Body of pancreas (tissue), 4 donors: ENCODE results near the gene BCR. TPM values are rescaled to one million over a fixed set of nuclear protein-coding genes. Genes with fewer than 3 reads are reported as not detected.

ENCODE experiments used
- ATAC-seq: fragments of 150-250 bp; one replicate; pipeline ENCODE4 v1.9.1; 2016
- DNase-seq, 4 donors: peaks; one replicate each; pipeline ENCODE4 v3.0.0-alpha.2; 2019
- H3K27ac ChIP-seq, 4 donors: fragments of 200-600 bp; sonication (generic); 1 replicate in 3 of 4; 2 replicates in 1 of 4; pipeline versions ENCODE4 v1.5.1 to v1.6.1; 2016 to 2019; ENCODE audit warnings: mild to moderate bottlenecking in 1 of 4, mixed read lengths in 1 of 4, moderate library complexity in 1 of 4
- H3K27me3 ChIP-seq, 2 donors: fragments of 200-600 bp; sonication (generic); one replicate each; pipeline ENCODE4 v1.6.0; 2016; ENCODE audit warnings: mild to moderate bottlenecking in 1 of 2
- H3K36me3 ChIP-seq, 2 donors: fragments of 200-600 bp; sonication (generic); replicated peaks in 1 of 2; 2 replicates each; pipeline ENCODE4 v1.5.1; 2016; ENCODE audit warnings: low read depth in 2 of 2; ENCODE audit not compliant: insufficient read depth in 1 of 2
- H3K4me1 ChIP-seq: fragments of 200-600 bp; sonication (generic); one replicate; pipeline ENCODE4 v1.6.0; 2016
- H3K4me3 ChIP-seq, 2 donors: fragments of 200-600 bp; sonication (generic); 1 replicate in 1 of 2; 2 replicates in 1 of 2; pipeline ENCODE4 v1.5.1; 2016 to 2019
- H3K9me3 ChIP-seq, 3 donors: fragments of 200-600 bp; sonication (generic); 1 replicate in 2 of 3; 2 replicates in 1 of 3; pipeline ENCODE4 v1.5.1; 2016
- CTCF ChIP-seq, 7 experiments: fragments of 450-650 bp in 4 of 7; fragments of 200-600 bp in 3 of 7; sonication (generic) in 3 of 7; IDR thresholded peaks; one replicate each; pipeline ENCODE4 v1.5.1; 2016 to 2019; ENCODE audit warnings: antibody characterized with exemption in 7 of 7
- POLR2A ChIP-seq, 3 donors: fragments of 450-650 bp; IDR thresholded peaks; one replicate each; pipeline ENCODE4 v1.6.1; 2016; ENCODE audit warnings: antibody characterized with exemption in 3 of 3, mild to moderate bottlenecking in 2 of 3
- WGBS, 2 donors: methylation state at CpG; one replicate each; pipeline ENCODE4 v1.1.5; 2017; 5-methylcytosine and 5-hydroxymethylcytosine counted together
- intact Hi-C: fragments of 100-400 bp; cut with DNase I; formaldehyde crosslinking; loops from one replicate; pipeline ENCODE4 v1.15.1; 2023
- total RNA-seq, 2 donors: library from RNA; depleted of rRNA; stranded (reverse); fragments of >200 nt; gene quantifications; one replicate each; pipeline ENCODE4 v1.1.0, GENCODE V29; 2016

The BCR gene
- total RNA-seq, 2 donors from 2014 or later, result 28.3 to 71.2 TPM

- DNase-seq (no peak), ATAC-seq (no peak)
- Histone ChIP-seq H3K36me3 (no peaks in the 10 kb centered on the region), H3K27ac (no peak overlapping the region), H3K9me3 (no peaks in the 10 kb centered on the region), H3K4me1 (peaks cover 23% of the 10 kb centered on the region), H3K4me3 (no peak overlapping the region), H3K27me3 (no peaks in the 10 kb centered on the region)
- intact Hi-C loops, result no loop called here
- 93 to 100% methylated on average over 2 to 5 of the region's 5 CpGs for WGBS, 2 donors
- no peak for TF ChIP-seq POLR2A (IDR thresholded peaks at IDR 0.05)
- TF ChIP-seq CTCF (IDR thresholded peaks at IDR 0.05), result no peak
Measured at GRCh38 chr22:23244690-23245044, 64.4 kb downstream of the BCR start.

- H3K36me3 ChIP-seq, result no peaks in the 10 kb centered on the region
- H3K4me3 ChIP-seq, result no peak overlapping the region
- TF ChIP-seq CTCF (IDR thresholded peaks at IDR 0.05), result no peak
- no peak for TF ChIP-seq POLR2A (IDR thresholded peaks at IDR 0.05)
- H3K9me3 ChIP-seq, result no peaks in the 10 kb centered on the region
- H3K27ac ChIP-seq, result no peak overlapping the region
- no peaks in the 10 kb centered on the region for H3K27me3 ChIP-seq
- ATAC-seq (no peak), DNase-seq (no peak)
- intact Hi-C loops, result no loop called here
- peaks cover 23% of the 10 kb centered on the region for H3K4me1 ChIP-seq
- WGBS, 2 donors, result 75 to 87% methylated on average over 10 to 17 of the region's 17 CpGs
Measured at GRCh38 chr22:23245045-23245798, 64.9 kb downstream of the BCR start.

GRCh38 chr22:23245799-23246136 lies 65.5 kb downstream of the BCR start:
- Histone ChIP-seq H3K4me3 (no peak overlapping the region), H3K36me3 (no peaks in the 10 kb centered on the region), H3K27ac (no peak overlapping the region), H3K4me1 (peaks cover 23% of the 10 kb centered on the region), H3K9me3 (no peaks in the 10 kb centered on the region), H3K27me3 (no peaks in the 10 kb centered on the region)
- TF ChIP-seq CTCF (IDR thresholded peaks at IDR 0.05), result no peak
- TF ChIP-seq POLR2A (IDR thresholded peaks at IDR 0.05), result no peak
- 65 to 74% methylated on average over 8 of the region's 8 CpGs for WGBS, 2 donors
- DNase-seq, result no peak
- no peak for ATAC-seq
- intact Hi-C loops, result no loop called here

DNA sequence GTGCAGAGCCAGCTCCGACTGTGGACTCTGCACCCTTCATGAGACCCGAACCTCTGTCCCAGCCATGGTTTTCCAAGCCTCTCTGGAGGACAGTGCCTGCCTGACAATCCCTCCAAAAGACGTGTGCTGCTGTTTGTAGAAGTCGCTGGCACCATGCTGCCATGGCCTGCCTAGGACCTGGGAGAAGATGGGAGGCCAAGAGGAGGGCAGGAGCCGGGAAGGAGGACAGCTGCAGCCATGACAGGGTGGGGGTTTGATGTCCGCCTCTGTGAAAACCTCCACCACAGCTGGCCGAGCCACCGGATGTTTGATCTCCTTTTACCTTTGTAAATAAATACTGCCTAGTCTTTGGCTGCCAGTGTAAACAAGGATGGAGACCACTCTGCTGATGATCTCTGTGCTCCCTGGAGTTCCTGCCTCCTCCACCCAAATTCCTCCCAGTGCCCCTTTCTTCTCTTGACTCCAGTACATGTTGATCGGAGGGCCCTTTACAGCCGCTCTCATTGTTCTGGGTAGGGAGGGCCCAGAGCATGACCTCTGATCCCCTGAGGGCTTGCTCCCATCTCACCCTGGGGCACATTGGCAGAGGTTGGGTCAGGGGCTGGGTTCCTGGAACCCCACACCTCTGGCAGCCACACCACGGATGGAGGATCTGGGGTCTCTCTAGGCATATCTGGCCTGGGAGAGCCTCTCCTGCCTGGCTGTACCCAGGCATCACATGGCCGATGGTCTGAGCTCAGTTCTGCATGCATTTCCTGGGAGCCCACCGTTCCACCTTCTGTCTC lies 66.9 kb downstream of the BCR start:
- DNase-seq (no peak), ATAC-seq (no peak)
- intact Hi-C loops, result no loop called here
- Histone ChIP-seq H3K36me3 (no peaks in the 10 kb centered on the region), H3K4me1 (peaks cover 35% of the 10 kb centered on the region), H3K27ac (no peak overlapping the region), H3K27me3 (no peaks in the 10 kb centered on the region), H3K4me3 (no peak overlapping the region), H3K9me3 (no peaks in the 10 kb centered on the region)
- 78 to 80% methylated on average over 12 to 13 of the region's 13 CpGs for WGBS, 2 donors
- TF ChIP-seq POLR2A (IDR thresholded peaks at IDR 0.05) (no peak), CTCF (IDR thresholded peaks at IDR 0.05) (no peak)
